Glomerular visceral epithelial cell (primary cell): Measurements from ENCODE around the gene BMPR1A.
"Not testable (repeated sequence)": the region's sequence is repeated elsewhere in the genome, so short reads cannot be mapped to it uniquely, and the experiment has no call there.

Experiments used
- DNase-seq: peaks from one replicate; pipeline ENCODE4 v3.0.0-alpha.2; 2016; ENCODE audit errors: extremely low spot score

Gene BMPR1A

GRCh38 chr10:86878983-86879713 lies 122.7 kb downstream of the BMPR1A start:
- no peak for DNase-seq

GRCh38 chr10:86880971-86881370 lies 124.6 kb downstream of the BMPR1A start:
- DNase-seq = no peak

- peak; percentile 26 for DNase-seq
Measured at GRCh38 chr10:86888585-86889381, 132.4 kb downstream of the BMPR1A start.

DNA sequence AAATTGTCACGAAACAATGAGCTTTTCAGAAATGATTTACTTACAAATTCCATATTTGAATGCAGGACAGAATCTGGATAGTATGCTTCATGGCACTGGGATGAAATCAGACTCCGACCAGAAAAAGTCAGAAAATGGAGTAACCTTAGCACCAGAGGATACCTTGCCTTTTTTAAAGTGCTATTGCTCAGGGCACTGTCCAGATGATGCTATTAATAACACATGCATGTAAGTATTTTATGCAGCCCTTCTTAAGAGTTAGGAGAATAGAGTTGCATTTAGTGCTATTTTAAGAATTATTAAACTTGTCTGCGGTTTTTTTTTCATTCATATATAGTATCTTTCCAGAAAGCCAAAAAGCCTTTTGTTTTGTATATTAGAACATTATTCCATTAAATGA lies 133.6 kb downstream of the BMPR1A start:
- no peak for DNase-seq

- no peak for DNase-seq
Measured at GRCh38 chr10:86898511-86898910, 142.1 kb downstream of the BMPR1A start.

GRCh38 chr10:86899132-86899531 lies 142.7 kb downstream of the BMPR1A start:
- DNase-seq = no peak

DNA sequence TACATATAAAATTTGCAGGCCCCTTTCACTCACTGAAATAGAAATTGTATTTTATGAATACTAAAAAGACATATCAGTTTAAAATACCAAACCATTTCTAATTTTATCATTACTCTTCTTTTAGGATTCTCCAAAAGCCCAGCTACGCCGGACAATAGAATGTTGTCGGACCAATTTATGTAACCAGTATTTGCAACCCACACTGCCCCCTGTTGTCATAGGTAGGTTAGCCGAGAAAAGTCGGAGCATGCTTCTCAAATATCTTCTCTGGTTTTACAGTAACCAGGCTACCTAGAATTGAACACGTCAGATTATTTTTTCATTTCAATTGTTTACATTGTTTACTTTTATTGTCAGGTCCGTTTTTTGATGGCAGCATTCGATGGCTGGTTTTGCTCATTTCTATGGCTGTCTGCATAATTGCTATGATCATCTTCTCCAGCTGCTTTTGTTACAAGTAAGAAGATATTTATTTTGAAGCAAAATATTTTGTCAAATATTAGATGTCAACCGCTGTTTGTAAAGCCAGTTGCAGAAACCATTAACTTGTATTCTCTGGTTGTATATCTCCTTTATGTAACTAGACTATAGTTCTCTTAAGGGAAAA lies 143.4 kb downstream of the BMPR1A start:
- peak; percentile 67 for DNase-seq

GRCh38 chr10:86900955-86901354 lies 144.5 kb downstream of the BMPR1A start:
- no peak for DNase-seq

DNA sequence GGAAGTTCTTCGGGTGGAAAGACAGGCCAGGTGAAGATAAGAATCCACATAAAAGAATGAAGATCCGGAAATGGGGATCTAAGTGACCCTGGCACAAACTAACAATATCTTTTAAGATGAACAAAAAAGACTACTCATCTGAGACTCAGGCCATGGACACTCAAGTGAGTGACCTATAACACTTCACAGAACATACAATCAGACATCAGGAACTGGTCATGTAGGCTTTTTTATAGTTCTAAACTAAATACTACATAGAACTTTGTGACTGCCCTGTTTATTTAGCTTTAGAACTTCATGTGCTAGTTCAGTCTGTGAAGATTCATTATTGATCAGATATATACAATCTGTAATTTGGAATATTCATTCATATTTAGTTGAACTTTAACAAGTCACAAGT lies 148.2 kb downstream of the BMPR1A start:
- no peak for DNase-seq

DNA sequence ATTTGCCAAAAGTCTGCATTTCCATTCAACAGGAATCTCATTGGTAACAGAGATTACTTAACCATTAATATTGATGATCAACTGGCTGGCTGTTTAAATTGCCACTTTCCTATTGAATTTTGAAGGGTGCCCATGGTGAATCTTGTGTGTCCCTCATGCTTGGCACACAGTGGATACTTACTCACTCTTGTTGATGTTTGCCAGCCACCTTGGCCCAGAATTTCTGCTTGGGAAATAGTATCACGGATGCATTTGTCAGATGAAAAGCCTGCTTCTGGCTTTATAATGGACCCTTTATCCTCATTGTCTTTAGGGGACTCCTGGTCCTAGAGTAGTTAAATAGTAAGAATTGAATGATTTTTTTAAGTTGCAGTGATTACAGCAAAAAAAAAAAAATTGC lies 149.0 kb downstream of the BMPR1A start:
- DNase-seq = no peak

- no peak for DNase-seq
Measured at GRCh38 chr10:86914734-86915133, 158.3 kb downstream of the BMPR1A start.

GRCh38 chr10:86918022-86918471 lies 161.6 kb downstream of the BMPR1A start:
- DNase-seq = no peak

GRCh38 chr10:86922553-86922961 lies 166.1 kb downstream of the BMPR1A start:
- DNase-seq = no peak

GRCh38 chr10:86929468-86930380 lies 173.3 kb downstream of the BMPR1A start:
- no peak for DNase-seq

- DNase-seq = no peak
Measured at GRCh38 chr10:86931872-86932271, 175.5 kb downstream of the BMPR1A start.

DNA sequence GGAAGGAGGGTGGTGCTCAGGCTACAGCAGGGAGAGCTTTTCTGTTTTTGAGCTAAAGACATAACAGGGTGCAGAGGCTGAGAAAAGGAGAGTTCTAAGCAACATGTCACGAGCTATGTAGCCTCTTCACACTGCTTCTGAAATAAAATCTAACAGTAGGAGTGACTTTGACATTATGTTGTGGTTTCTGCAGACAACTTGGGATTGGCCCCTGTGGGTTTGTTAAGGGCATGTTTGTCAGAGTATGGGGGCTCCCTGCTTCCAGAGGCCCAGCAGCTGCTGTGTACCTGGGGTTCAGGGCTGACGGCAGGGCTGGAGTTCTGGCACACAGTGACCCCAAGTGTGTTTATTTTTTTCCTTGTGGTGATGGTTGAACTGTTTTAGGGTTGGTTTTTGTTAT lies 176.3 kb downstream of the BMPR1A start:
- no peak for DNase-seq

GRCh38 chr10:86934162-86934711 lies 177.8 kb downstream of the BMPR1A start:
- not testable (repeated sequence) for DNase-seq

- DNase-seq = no peak
Measured at GRCh38 chr10:86936661-86937501, 180.5 kb downstream of the BMPR1A start.

GRCh38 chr10:86937502-86938154 lies 181.2 kb downstream of the BMPR1A start:
- no peak for DNase-seq

- DNase-seq = no peak
Measured at GRCh38 chr10:86938260-86938659, 181.8 kb downstream of the BMPR1A start.
